ENCODE data around the gene TERT. TPM values are rescaled to one million over a fixed set of nuclear protein-coding genes. Genes with fewer than 3 reads are reported as not detected.

TERT gene
- total and polyA plus RNA-seq, 2 of the 13 experiments (the other 11 are each of a cell fraction or from before 2014, with no cell fraction given): 4.3 to 5.9 TPM

DNA sequence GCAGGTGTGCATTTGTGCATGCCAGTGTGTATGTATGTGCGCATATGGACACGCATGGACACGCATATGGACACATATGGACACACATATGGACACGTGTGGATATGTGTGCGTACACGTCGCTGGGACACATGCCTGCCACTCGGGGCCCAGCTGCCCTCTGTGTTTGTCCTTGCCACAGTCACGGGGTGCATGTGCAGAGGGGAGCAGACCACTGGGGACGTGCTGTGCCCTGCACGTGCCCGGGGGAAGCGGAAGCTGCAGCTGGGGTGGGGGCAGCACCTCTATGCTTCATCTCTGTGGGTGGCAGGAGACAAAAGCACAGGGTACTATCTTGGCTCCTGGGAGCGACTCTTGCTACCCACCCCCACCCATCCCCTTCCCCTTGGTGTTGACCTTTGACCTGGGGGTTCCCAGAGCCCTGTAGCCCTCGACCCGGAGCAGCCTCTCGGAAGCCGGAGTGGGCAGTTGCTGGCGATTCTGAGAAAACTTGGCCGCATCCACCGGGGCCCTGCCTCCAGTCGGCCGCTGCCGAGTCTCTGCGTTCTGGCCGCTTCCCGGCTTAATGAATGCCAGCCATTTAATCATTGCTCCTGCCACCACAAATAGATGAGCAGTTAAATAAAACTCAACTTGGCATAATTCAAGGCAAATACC lies 72.1 kb downstream of the TERT start (continued):
- TF ChIP-seq, protein P1, sequence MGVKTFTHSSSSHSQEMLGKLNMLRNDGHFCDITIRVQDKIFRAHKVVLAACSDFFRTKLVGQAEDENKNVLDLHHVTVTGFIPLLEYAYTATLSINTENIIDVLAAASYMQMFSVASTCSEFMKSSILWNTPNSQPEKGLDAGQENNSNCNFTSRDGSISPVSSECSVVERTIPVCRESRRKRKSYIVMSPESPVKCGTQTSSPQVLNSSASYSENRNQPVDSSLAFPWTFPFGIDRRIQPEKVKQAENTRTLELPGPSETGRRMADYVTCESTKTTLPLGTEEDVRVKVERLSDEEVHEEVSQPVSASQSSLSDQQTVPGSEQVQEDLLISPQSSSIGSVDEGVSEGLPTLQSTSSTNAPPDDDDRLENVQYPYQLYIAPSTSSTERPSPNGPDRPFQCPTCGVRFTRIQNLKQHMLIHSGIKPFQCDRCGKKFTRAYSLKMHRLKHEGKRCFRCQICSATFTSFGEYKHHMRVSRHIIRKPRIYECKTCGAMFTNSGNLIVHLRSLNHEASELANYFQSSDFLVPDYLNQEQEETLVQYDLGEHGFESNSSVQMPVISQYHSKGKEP (CRISPR knock-in tag; IDR thresholded peaks at IDR 0.05): no peak
- TF ChIP-seq, protein P2, sequence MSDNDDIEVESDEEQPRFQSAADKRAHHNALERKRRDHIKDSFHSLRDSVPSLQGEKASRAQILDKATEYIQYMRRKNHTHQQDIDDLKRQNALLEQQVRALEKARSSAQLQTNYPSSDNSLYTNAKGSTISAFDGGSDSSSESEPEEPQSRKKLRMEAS (IDR thresholded peaks at IDR 0.05): no peak

DNA sequence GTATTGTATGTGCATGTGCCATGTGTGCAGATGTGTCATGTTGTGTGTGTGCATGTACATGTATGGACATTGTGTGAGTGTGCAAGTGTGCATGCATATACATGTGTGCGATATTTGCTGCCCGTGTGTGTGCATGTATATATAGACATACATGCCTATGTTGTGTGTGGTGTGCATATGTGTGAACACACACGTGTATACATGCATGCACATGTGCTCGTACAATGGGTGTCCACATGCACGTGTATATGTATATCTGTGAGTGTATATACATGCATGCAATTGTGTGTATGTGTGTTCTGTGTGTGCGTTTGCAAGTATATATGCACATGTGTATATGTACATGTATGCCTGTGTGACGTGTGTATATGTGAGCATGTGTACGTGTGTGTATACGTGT lies 72.7 kb downstream of the TERT start:
- ChIA-PET CTCF (ENCODE audit: low intra/inter-chr PET ratio, low total read pairs) (no interaction called here), POLR2A (no interaction called here)
- in situ Hi-C loops (cut with HindIII; ENCODE audit: extremely low pct_ligation_motif_present, low pct_unique_long_range_greater_than_20kb) (no loop called here), intact Hi-C loops (cut with micrococcal nuclease; ENCODE audit: unreplicated experiment) (no loop called here)
- H3K4me1 ChIP-seq (ENCODE audit: insufficient read depth, low read length): no peaks in the 10 kb centered on the region
- H4K20me1 ChIP-seq (ENCODE audit: insufficient read depth, low read length): no peaks in the 10 kb centered on the region
- no TSS peak for BruUV-seq (replicated peaks)
- no peak overlapping the region for H2AFZ ChIP-seq (ENCODE audit: low read length)
- no peaks in the 10 kb centered on the region for H3K79me2 ChIP-seq (ENCODE audit: insufficient read depth, low read length)
- H3K27ac ChIP-seq (ENCODE audit: extremely low read length, insufficient read depth, low read length): no peak overlapping the region
- 64% methylated on average over 9 of the region's 9 CpGs for WGBS (ENCODE audit: low lambda C conversion rate)
- DNase-seq (ENCODE audit: low spot score) (no peak), FAIRE-seq (no peak), ATAC-seq (no peak)
- H3K9ac ChIP-seq (ENCODE audit: insufficient read depth, low read depth, low read length): no peak overlapping the region
- no peak overlapping the region for H3K4me3 ChIP-seq (replicated peaks in 1 of 3; ENCODE audit: insufficient read depth in 1 of 3, low read depth in 2 of 3, low read length in 3 of 3)
- H3K9me3 ChIP-seq (ENCODE audit: low read length): no peaks in the 10 kb centered on the region
- no peaks in the 10 kb centered on the region for H3K36me3 ChIP-seq (replicated peaks in 1 of 2; ENCODE audit: control insufficient read depth in 1 of 2, insufficient read depth in 2 of 2, low read length in 2 of 2)
- no peak overlapping the region for H3K4me2 ChIP-seq (ENCODE audit: low read depth, low read length)
- TF ChIP-seq REXO4 (CRISPR knock-in tag; IDR thresholded peaks at IDR 0.05; ENCODE audit: borderline replicate concordance) (no peak), ZNF530 (CRISPR knock-in tag; IDR thresholded peaks at IDR 0.05; ENCODE audit: low read depth) (no peak), ZMYM2 (CRISPR knock-in tag; IDR thresholded peaks at IDR 0.05) (no peak), ZNF329 (CRISPR knock-in tag; IDR thresholded peaks at IDR 0.05; ENCODE audit: low read depth) (no peak), ZNF670 (CRISPR knock-in tag; IDR thresholded peaks at IDR 0.05; ENCODE audit: borderline replicate concordance) (no peak)
- TF ChIP-seq, protein P3, sequence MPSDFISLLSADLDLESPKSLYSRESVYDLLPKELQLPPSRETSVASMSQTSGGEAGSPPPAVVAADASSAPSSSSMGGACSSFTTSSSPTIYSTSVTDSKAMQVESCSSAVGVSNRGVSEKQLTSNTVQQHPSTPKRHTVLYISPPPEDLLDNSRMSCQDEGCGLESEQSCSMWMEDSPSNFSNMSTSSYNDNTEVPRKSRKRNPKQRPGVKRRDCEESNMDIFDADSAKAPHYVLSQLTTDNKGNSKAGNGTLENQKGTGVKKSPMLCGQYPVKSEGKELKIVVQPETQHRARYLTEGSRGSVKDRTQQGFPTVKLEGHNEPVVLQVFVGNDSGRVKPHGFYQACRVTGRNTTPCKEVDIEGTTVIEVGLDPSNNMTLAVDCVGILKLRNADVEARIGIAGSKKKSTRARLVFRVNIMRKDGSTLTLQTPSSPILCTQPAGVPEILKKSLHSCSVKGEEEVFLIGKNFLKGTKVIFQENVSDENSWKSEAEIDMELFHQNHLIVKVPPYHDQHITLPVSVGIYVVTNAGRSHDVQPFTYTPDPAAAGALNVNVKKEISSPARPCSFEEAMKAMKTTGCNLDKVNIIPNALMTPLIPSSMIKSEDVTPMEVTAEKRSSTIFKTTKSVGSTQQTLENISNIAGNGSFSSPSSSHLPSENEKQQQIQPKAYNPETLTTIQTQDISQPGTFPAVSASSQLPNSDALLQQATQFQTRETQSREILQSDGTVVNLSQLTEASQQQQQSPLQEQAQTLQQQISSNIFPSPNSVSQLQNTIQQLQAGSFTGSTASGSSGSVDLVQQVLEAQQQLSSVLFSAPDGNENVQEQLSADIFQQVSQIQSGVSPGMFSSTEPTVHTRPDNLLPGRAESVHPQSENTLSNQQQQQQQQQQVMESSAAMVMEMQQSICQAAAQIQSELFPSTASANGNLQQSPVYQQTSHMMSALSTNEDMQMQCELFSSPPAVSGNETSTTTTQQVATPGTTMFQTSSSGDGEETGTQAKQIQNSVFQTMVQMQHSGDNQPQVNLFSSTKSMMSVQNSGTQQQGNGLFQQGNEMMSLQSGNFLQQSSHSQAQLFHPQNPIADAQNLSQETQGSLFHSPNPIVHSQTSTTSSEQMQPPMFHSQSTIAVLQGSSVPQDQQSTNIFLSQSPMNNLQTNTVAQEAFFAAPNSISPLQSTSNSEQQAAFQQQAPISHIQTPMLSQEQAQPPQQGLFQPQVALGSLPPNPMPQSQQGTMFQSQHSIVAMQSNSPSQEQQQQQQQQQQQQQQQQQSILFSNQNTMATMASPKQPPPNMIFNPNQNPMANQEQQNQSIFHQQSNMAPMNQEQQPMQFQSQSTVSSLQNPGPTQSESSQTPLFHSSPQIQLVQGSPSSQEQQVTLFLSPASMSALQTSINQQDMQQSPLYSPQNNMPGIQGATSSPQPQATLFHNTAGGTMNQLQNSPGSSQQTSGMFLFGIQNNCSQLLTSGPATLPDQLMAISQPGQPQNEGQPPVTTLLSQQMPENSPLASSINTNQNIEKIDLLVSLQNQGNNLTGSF (CRISPR knock-in tag; IDR thresholded peaks at IDR 0.05): no peak
- TF ChIP-seq, protein P4, sequence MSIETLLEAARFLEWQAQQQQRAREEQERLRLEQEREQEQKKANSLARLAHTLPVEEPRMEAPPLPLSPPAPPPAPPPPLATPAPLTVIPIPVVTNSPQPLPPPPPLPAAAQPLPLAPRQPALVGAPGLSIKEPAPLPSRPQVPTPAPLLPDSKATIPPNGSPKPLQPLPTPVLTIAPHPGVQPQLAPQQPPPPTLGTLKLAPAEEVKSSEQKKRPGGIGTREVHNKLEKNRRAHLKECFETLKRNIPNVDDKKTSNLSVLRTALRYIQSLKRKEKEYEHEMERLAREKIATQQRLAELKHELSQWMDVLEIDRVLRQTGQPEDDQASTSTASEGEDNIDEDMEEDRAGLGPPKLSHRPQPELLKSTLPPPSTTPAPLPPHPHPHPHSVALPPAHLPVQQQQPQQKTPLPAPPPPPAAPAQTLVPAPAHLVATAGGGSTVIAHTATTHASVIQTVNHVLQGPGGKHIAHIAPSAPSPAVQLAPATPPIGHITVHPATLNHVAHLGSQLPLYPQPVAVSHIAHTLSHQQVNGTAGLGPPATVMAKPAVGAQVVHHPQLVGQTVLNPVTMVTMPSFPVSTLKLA (IDR thresholded peaks at IDR 0.05): peak; percentile 98
- TF ChIP-seq, protein P5, sequence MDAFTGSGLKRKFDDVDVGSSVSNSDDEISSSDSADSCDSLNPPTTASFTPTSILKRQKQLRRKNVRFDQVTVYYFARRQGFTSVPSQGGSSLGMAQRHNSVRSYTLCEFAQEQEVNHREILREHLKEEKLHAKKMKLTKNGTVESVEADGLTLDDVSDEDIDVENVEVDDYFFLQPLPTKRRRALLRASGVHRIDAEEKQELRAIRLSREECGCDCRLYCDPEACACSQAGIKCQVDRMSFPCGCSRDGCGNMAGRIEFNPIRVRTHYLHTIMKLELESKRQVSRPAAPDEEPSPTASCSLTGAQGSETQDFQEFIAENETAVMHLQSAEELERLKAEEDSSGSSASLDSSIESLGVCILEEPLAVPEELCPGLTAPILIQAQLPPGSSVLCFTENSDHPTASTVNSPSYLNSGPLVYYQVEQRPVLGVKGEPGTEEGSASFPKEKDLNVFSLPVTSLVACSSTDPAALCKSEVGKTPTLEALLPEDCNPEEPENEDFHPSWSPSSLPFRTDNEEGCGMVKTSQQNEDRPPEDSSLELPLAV (CRISPR knock-in tag; conservative IDR thresholded peaks at IDR 0.05; ENCODE audit: low read depth): no peak
- peaks cover 8 to 66% of the 10 kb centered on the region in 2 experiments; a peak in 4 of 5 replicates for H3K27me3 ChIP-seq (ENCODE audit: control insufficient read depth in 1 of 2, insufficient read depth in 2 of 2, low read length in 2 of 2)

Data from HepG2 (cell line).